Measurements from ENCODE around the gene NOS1. TPM values are rescaled to one million over a fixed set of nuclear protein-coding genes. Genes with fewer than 3 reads are reported as not detected.
A peak's percentile ranks its signal among the peaks of the same experiment; 100 is the strongest.

NOS1 gene
- total RNA-seq, 1 donor from 2014 or later: 0.11 TPM

- Histone ChIP-seq H3K79me2 (ENCODE audit: low read depth) (no peaks in the 10 kb centered on the region), H3F3A (ENCODE audit: low read depth) (no peaks in the 10 kb centered on the region), H4K20me1 (ENCODE audit: low read depth) (no peaks in the 10 kb centered on the region), H3K9ac (no peak overlapping the region), H3K27me3 (no peaks in the 10 kb centered on the region), H3K4me2 (no peak overlapping the region), H2AFZ (replicated peaks) (no peak overlapping the region), H3K9me3 (ENCODE audit: low read depth) (no peaks in the 10 kb centered on the region), H3K36me3 (no peaks in the 10 kb centered on the region), H3K4me1 (peaks cover 6% of the 10 kb centered on the region), H3K27ac (no peak overlapping the region), H3K4me3 (no peak overlapping the region)
- peak overlapping the region; percentile 48 for H3K27ac Mint-ChIP-seq
- H3K4me1 Mint-ChIP-seq: peaks cover 24% of the 10 kb centered on the region
- no peaks in the 10 kb centered on the region for H3K9me3 Mint-ChIP-seq
- no peaks in the 10 kb centered on the region for H3K36me3 Mint-ChIP-seq
- peaks cover 13% of the 10 kb centered on the region for H3K27me3 Mint-ChIP-seq (ENCODE audit: insufficient read depth, low read depth)
- DNase-seq (ENCODE audit: low spot score): no peak
- TF ChIP-seq EZH2phosphoT487 (IDR thresholded peaks at IDR 0.05) (no peak), CTCF (IDR thresholded peaks at IDR 0.05) (no peak), EZH2 (IDR thresholded peaks at IDR 0.05) (no peak)
- H3K4me3 Mint-ChIP-seq: no peak overlapping the region
These were observed 30.8 kb downstream of the NOS1 start for GRCh38 chr12:117330441-117331113.

- H3K27ac Mint-ChIP-seq: no peak overlapping the region
These were observed 31.7 kb downstream of the NOS1 start for GRCh38 chr12:117329756-117330155.

GRCh38 chr12:117328556-117329100 lies 32.8 kb downstream of the NOS1 start:
- no peaks in the 10 kb centered on the region for H3K9me3 ChIP-seq (ENCODE audit: low read depth)
- H3K36me3 ChIP-seq: no peaks in the 10 kb centered on the region
- H3K27me3 ChIP-seq: no peaks in the 10 kb centered on the region
- H3K9ac ChIP-seq: no peak overlapping the region
- Mint-ChIP-seq H3K27ac (no peak overlapping the region), H3K4me3 (no peak overlapping the region), H3K36me3 (no peaks in the 10 kb centered on the region), H3K9me3 (no peaks in the 10 kb centered on the region), H3K4me1 (peaks cover 8% of the 10 kb centered on the region), H3K27me3 (ENCODE audit: insufficient read depth, low read depth) (peaks cover 8% of the 10 kb centered on the region)
- no peak overlapping the region for H3K4me3 ChIP-seq
- no peak for DNase-seq (ENCODE audit: low spot score)
- H3F3A ChIP-seq (ENCODE audit: low read depth): no peaks in the 10 kb centered on the region
- no peak overlapping the region for H3K27ac ChIP-seq
- H3K4me1 ChIP-seq: peaks cover under 1% of the 10 kb centered on the region
- TF ChIP-seq CTCF (IDR thresholded peaks at IDR 0.05) (no peak), EZH2phosphoT487 (IDR thresholded peaks at IDR 0.05) (no peak), EZH2 (IDR thresholded peaks at IDR 0.05) (no peak)
- H3K4me2 ChIP-seq: no peak overlapping the region
- no peak overlapping the region for H2AFZ ChIP-seq (replicated peaks)
- no peaks in the 10 kb centered on the region for H3K79me2 ChIP-seq (ENCODE audit: low read depth)
- no peaks in the 10 kb centered on the region for H4K20me1 ChIP-seq (ENCODE audit: low read depth)

More at GRCh38 chr12:117329756-117330155, 31.7 kb downstream of the NOS1 start:
- no peak overlapping the region for H3K9ac ChIP-seq
- Mint-ChIP-seq H3K27me3 (ENCODE audit: insufficient read depth, low read depth) (peaks cover 15% of the 10 kb centered on the region), H3K4me3 (no peak overlapping the region), H3K4me1 (peaks cover 16% of the 10 kb centered on the region), H3K9me3 (no peaks in the 10 kb centered on the region), H3K36me3 (no peaks in the 10 kb centered on the region)
- no peaks in the 10 kb centered on the region for H3K9me3 ChIP-seq (ENCODE audit: low read depth)
- H3K4me3 ChIP-seq: no peak overlapping the region
- no peaks in the 10 kb centered on the region for H3K36me3 ChIP-seq
- H3K79me2 ChIP-seq (ENCODE audit: low read depth): no peaks in the 10 kb centered on the region
- H3K4me2 ChIP-seq: no peak overlapping the region
- peaks cover 6% of the 10 kb centered on the region for H3K4me1 ChIP-seq
- H4K20me1 ChIP-seq (ENCODE audit: low read depth): no peaks in the 10 kb centered on the region
- H3K27ac ChIP-seq: no peak overlapping the region
- DNase-seq (ENCODE audit: low spot score): no peak
- no peak overlapping the region for H2AFZ ChIP-seq (replicated peaks)
- no peaks in the 10 kb centered on the region for H3K27me3 ChIP-seq
- no peak for TF ChIP-seq EZH2phosphoT487 (IDR thresholded peaks at IDR 0.05)
- TF ChIP-seq CTCF (IDR thresholded peaks at IDR 0.05): no peak
- no peak for TF ChIP-seq EZH2 (IDR thresholded peaks at IDR 0.05)
- H3F3A ChIP-seq (ENCODE audit: low read depth): no peaks in the 10 kb centered on the region
